ENCODE results near the gene COL4A2. TPM values are rescaled to one million over a fixed set of nuclear protein-coding genes. Genes with fewer than 3 reads are reported as not detected.

COL4A2 gene
- total RNA-seq, 1 donor from 2014 or later: 273 TPM

GRCh38 chr13:110337247-110337646 lies 30.2 kb downstream of the COL4A2 start:
- no peak overlapping the region for H3K4me3 ChIP-seq
- H3K36me3 ChIP-seq: no peaks in the 10 kb centered on the region
- DNase-seq (peak; percentile 39), ATAC-seq (peak; percentile 6)
- H3K4me1 ChIP-seq: peaks cover 47% of the 10 kb centered on the region
- H3K27ac ChIP-seq: peak overlapping the region; percentile 56
- no peaks in the 10 kb centered on the region for H3K27me3 ChIP-seq
- TF ChIP-seq CTCF (IDR thresholded peaks at IDR 0.05): no peak
- H3K9me3 ChIP-seq: no peaks in the 10 kb centered on the region
- intact Hi-C loops (cut with DNase I): no loop called here

GRCh38 chr13:110338441-110339101 lies 31.5 kb downstream of the COL4A2 start:
- peaks cover 43% of the 10 kb centered on the region for H3K4me1 ChIP-seq

GRCh38 chr13:110339263-110339662 lies 32.2 kb downstream of the COL4A2 start:
- intact Hi-C loops (cut with DNase I): no loop called here
- DNase-seq (peak; percentile 16), ATAC-seq (no peak)
- Histone ChIP-seq H3K4me1 (peaks cover 43% of the 10 kb centered on the region), H3K27ac (peak overlapping the region; percentile 56), H3K27me3 (no peaks in the 10 kb centered on the region), H3K36me3 (no peaks in the 10 kb centered on the region), H3K9me3 (no peaks in the 10 kb centered on the region), H3K4me3 (no peak overlapping the region)
- no peak for TF ChIP-seq CTCF (IDR thresholded peaks at IDR 0.05)

More at GRCh38 chr13:110338441-110339101, 31.5 kb downstream of the COL4A2 start:
- no peak for TF ChIP-seq CTCF (IDR thresholded peaks at IDR 0.05)
- intact Hi-C loops (cut with DNase I): no loop called here
- no peak overlapping the region for H3K4me3 ChIP-seq
- DNase-seq: peak; percentile 28
- H3K9me3 ChIP-seq: no peaks in the 10 kb centered on the region
- ATAC-seq: no peak
- H3K27ac ChIP-seq: peak overlapping the region; percentile 56
- H3K27me3 ChIP-seq: no peaks in the 10 kb centered on the region
- no peaks in the 10 kb centered on the region for H3K36me3 ChIP-seq

- ATAC-seq (no peak), DNase-seq (peak; percentile 32)
- Histone ChIP-seq H3K27me3 (no peaks in the 10 kb centered on the region), H3K4me1 (peaks cover 43% of the 10 kb centered on the region), H3K4me3 (no peak overlapping the region), H3K9me3 (no peaks in the 10 kb centered on the region), H3K36me3 (no peaks in the 10 kb centered on the region), H3K27ac (peak overlapping the region; percentile 77)
- TF ChIP-seq CTCF (IDR thresholded peaks at IDR 0.05): no peak
- intact Hi-C loops (cut with DNase I): no loop called here
These were observed 33.0 kb downstream of the COL4A2 start for GRCh38 chr13:110339975-110340550.

GRCh38 chr13:110340812-110341444 lies 33.8 kb downstream of the COL4A2 start:
- Histone ChIP-seq H3K4me1 (peaks cover 43% of the 10 kb centered on the region), H3K4me3 (no peak overlapping the region), H3K9me3 (no peaks in the 10 kb centered on the region), H3K27me3 (no peaks in the 10 kb centered on the region), H3K27ac (peak overlapping the region; percentile 77), H3K36me3 (no peaks in the 10 kb centered on the region)
- ATAC-seq (peak; percentile 52), DNase-seq (peak; percentile 76)
- TF ChIP-seq CTCF (IDR thresholded peaks at IDR 0.05): no peak
- intact Hi-C loops (cut with DNase I): no loop called here
